Measurements from ENCODE around the gene AUTS2.

DNA sequence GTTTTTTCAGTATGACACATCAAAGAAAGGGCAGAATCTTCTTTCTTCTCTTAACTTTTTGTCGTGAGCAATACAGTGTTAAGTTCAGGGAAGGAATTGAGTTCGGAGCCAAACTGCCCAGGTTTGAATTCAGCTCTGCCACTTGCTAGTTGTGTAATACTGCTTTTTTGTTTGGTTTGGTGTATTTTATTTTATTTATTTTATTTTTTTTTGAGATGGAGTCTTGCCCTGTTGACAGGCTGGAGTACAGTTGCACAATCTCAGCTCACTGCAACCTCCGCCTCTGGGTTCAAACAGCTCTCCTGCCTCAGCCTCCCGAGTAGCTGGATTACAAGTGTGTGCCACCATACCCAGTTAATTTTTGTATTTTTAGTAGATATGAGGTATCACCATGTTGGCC is 993.9 kb downstream of the AUTS2 start:
- no peak for TF ChIP-seq POLR2A (IDR thresholded peaks at IDR 0.05)
- TF ChIP-seq, protein P1, sequence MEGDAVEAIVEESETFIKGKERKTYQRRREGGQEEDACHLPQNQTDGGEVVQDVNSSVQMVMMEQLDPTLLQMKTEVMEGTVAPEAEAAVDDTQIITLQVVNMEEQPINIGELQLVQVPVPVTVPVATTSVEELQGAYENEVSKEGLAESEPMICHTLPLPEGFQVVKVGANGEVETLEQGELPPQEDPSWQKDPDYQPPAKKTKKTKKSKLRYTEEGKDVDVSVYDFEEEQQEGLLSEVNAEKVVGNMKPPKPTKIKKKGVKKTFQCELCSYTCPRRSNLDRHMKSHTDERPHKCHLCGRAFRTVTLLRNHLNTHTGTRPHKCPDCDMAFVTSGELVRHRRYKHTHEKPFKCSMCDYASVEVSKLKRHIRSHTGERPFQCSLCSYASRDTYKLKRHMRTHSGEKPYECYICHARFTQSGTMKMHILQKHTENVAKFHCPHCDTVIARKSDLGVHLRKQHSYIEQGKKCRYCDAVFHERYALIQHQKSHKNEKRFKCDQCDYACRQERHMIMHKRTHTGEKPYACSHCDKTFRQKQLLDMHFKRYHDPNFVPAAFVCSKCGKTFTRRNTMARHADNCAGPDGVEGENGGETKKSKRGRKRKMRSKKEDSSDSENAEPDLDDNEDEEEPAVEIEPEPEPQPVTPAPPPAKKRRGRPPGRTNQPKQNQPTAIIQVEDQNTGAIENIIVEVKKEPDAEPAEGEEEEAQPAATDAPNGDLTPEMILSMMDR (IDR thresholded peaks at IDR 0.05): no peak
